Natural killer cell (primary cell): ENCODE results near the gene SLC35G1. TPM values are rescaled to one million over a fixed set of nuclear protein-coding genes. Genes with fewer than 3 reads are reported as not detected.

Experiments
- ATAC-seq, 3 donors: fragments of 150-1000 bp in 2 of 3; fragments of 200-7000 bp in 1 of 3; cut with Tn5 transposase; 1 replicate in 1 of 3; 2 replicates in 2 of 3; pipeline ENCODE4 v1.10.0; 2021; ENCODE audit warnings: mild to moderate bottlenecking in 2 of 3, moderate library complexity in 2 of 3
- DNase-seq, 2 donors: peaks; one replicate each; pipeline versions ENCODE4 v3.0.0 to v3.0.0-alpha.2; 2013 to 2021; ENCODE audit warnings: mixed read lengths in 1 of 2
- H3K27ac ChIP-seq: one replicate; pipeline ENCODE4 v1.5.1; 2013; ENCODE audit warnings: mild to moderate bottlenecking, low read length
- H3K27me3 ChIP-seq: one replicate; pipeline ENCODE4 v1.6.1; 2013; ENCODE audit warnings: low read length; ENCODE audit not compliant: control insufficient read depth, insufficient read depth
- H3K36me3 ChIP-seq: one replicate; pipeline ENCODE4 v1.6.1; 2013; ENCODE audit warnings: low read length; ENCODE audit not compliant: control insufficient read depth, insufficient read depth
- H3K4me1 ChIP-seq: one replicate; pipeline ENCODE4 v1.6.1; 2013; ENCODE audit warnings: low read length; ENCODE audit not compliant: control insufficient read depth, insufficient read depth
- H3K4me3 ChIP-seq: one replicate; pipeline ENCODE4 v1.5.1; 2013; ENCODE audit warnings: low read length
- H3K9me3 ChIP-seq: one replicate; pipeline ENCODE4 v1.6.1; 2013; ENCODE audit warnings: low read length; ENCODE audit not compliant: control insufficient read depth, insufficient read depth
- H3K27ac Mint-ChIP-seq, 2 donors: one replicate each; pipeline ENCODE4 v1.8.0; 2022; ENCODE audit warnings: mild to moderate bottlenecking in 2 of 2, mixed read lengths in 2 of 2, moderate library complexity in 1 of 2
- H3K27me3 Mint-ChIP-seq, 2 donors: one replicate each; pipeline ENCODE4 v1.8.0; 2022; ENCODE audit warnings: low read depth in 2 of 2, mixed read lengths in 2 of 2
- H3K36me3 Mint-ChIP-seq: one replicate; pipeline ENCODE4 v1.8.0; 2022; ENCODE audit warnings: mixed read lengths
- H3K4me1 Mint-ChIP-seq, 2 donors: one replicate each; pipeline ENCODE4 v1.8.0; 2022; ENCODE audit warnings: mixed read lengths in 2 of 2
- H3K4me3 Mint-ChIP-seq: one replicate; pipeline ENCODE4 v1.8.0; 2022; ENCODE audit warnings: mild to moderate bottlenecking, moderate library complexity, mixed read lengths
- H3K9me3 Mint-ChIP-seq, 2 donors: one replicate each; pipeline ENCODE4 v1.8.0; 2022; ENCODE audit warnings: mixed read lengths in 2 of 2
- WGBS: methylation state at CpG from one replicate; pipeline ENCODE4 v1.1.7; 2013; ENCODE audit warnings: missing lambda C conversion rate; ENCODE audit not compliant: insufficient coverage; 5-methylcytosine and 5-hydroxymethylcytosine counted together
- intact Hi-C: fragments of 100-400 bp; cut with micrococcal nuclease; formaldehyde crosslinking; loops from one replicate; pipeline ENCODE4 v1.14.2; 2022
- total RNA-seq, 4 donors: library from RNA; stranded (reverse); fragments of 120-200 nt in 1 of 4; gene quantifications; one replicate each; pipeline versions ENCODE4 v1.2.3 to v1.2.4, GENCODE V29; 2013 to 2022
- TF ChIP-seq, protein P1 (sequence below): fragments of 200-600 bp; IDR thresholded peaks from one replicate; pipeline ENCODE4 v1.8.0; 2022; ENCODE audit warnings: antibody characterized with exemption

Gene SLC35G1
- total RNA-seq, 3 donors from 2014 or later (not counting 1 experiment from before 2014, with no cell fraction given): 0.99 to 1.3 (median 1.1) TPM

DNA sequence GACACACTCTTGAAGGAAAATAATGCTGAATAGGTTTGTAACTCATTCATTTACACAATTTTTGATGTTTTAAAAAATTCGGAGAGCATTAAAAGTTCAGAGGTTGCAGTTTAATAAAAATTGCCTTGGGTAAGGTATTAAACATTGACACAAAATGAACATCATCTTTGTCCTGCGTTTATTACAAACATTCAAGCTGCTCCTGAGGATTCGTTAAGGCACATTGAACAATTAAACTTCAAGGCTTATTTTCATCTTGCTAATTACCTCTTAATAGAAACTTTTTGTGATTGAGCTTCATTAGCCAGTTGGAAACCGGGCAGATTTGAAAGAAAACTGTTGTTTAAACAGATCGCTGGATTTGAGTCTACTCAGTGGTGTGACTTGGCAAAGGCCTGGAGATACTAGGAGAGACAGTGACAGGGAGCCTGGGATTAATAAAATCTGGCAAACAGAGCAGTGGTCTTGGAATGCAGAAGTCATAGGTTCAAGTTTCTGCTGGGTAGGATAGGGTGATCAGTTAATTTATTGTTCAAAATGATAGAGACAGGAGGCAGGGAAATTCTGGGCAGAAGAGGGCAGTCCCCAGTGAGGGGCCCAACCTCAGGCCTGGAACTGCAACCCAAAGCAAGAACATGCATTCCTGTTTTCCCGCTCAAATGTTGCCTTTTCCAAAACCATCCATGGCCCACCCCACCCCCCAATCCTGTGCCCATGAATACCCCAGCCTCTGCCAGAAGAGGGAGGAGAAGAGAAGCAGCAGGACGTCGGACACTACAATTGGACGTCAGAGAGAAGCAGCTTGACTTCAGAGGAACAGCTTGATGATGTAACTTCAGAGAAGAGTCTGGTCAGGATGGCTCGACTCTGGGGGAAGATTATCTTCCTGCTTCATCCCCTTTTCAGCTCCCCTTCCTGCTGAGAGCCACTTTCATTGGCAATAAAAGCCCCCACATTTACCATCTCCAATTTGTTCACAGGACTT is 43.5 kb upstream of the SLC35G1 start:
- TF ChIP-seq, protein P1, sequence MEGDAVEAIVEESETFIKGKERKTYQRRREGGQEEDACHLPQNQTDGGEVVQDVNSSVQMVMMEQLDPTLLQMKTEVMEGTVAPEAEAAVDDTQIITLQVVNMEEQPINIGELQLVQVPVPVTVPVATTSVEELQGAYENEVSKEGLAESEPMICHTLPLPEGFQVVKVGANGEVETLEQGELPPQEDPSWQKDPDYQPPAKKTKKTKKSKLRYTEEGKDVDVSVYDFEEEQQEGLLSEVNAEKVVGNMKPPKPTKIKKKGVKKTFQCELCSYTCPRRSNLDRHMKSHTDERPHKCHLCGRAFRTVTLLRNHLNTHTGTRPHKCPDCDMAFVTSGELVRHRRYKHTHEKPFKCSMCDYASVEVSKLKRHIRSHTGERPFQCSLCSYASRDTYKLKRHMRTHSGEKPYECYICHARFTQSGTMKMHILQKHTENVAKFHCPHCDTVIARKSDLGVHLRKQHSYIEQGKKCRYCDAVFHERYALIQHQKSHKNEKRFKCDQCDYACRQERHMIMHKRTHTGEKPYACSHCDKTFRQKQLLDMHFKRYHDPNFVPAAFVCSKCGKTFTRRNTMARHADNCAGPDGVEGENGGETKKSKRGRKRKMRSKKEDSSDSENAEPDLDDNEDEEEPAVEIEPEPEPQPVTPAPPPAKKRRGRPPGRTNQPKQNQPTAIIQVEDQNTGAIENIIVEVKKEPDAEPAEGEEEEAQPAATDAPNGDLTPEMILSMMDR: no peak
- H3K9me3 ChIP-seq: no peaks in the 10 kb centered on the region
- H3K4me3 ChIP-seq: no peak overlapping the region
- Mint-ChIP-seq H3K27ac (no peak overlapping the region), H3K36me3 (no peaks in the 10 kb centered on the region), H3K9me3 (no peaks in the 10 kb centered on the region), H3K4me1 (no peaks in the 10 kb centered on the region), H3K4me3 (no peak overlapping the region), H3K27me3 (peaks cover 0 to 3% of the 10 kb centered on the region in 2 donors)
- H3K36me3 ChIP-seq: no peaks in the 10 kb centered on the region
- no peak for ATAC-seq
- no peaks in the 10 kb centered on the region for H3K27me3 ChIP-seq
- intact Hi-C loops: no loop called here
- H3K4me1 ChIP-seq: no peaks in the 10 kb centered on the region
- 88% methylated on average over 9 of the region's 10 CpGs for WGBS
- no peak overlapping the region for H3K27ac ChIP-seq
- DNase-seq: no peak

DNA sequence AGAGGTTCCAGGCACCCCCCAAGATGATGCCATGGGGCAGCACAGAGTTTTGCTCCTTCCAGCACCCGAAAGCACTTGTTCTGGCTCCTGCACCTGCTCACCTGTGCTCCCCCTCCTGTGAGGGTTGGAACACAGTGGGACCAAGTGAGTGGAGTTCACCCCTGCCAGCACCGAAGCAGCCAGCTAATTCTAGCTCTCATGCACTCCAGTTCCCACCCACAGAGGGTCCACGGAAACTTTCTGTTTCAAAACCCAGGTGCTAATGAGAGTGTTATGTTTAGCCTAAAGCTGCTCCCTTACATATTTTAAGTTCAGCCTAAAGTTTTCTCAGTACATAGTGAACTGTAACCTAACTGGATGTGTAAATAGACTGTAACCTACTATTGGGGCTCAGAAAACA is 42.6 kb upstream of the SLC35G1 start:
- Histone ChIP-seq H3K4me3 (no peak overlapping the region), H3K36me3 (no peaks in the 10 kb centered on the region), H3K27me3 (no peaks in the 10 kb centered on the region), H3K27ac (no peak overlapping the region), H3K4me1 (no peaks in the 10 kb centered on the region), H3K9me3 (no peaks in the 10 kb centered on the region)
- peaks cover 0 to 3% of the 10 kb centered on the region in 2 donors for H3K27me3 Mint-ChIP-seq
- H3K4me3 Mint-ChIP-seq: no peak overlapping the region
- no peaks in the 10 kb centered on the region for H3K4me1 Mint-ChIP-seq
- H3K9me3 Mint-ChIP-seq: no peaks in the 10 kb centered on the region
- TF ChIP-seq, protein P1: no peak
- H3K36me3 Mint-ChIP-seq: no peaks in the 10 kb centered on the region
- intact Hi-C loops: no loop called here
- WGBS: 92% methylated on average over 1 of the region's 3 CpGs
- DNase-seq (no peak), ATAC-seq (no peak)
- H3K27ac Mint-ChIP-seq: no peak overlapping the region

DNA sequence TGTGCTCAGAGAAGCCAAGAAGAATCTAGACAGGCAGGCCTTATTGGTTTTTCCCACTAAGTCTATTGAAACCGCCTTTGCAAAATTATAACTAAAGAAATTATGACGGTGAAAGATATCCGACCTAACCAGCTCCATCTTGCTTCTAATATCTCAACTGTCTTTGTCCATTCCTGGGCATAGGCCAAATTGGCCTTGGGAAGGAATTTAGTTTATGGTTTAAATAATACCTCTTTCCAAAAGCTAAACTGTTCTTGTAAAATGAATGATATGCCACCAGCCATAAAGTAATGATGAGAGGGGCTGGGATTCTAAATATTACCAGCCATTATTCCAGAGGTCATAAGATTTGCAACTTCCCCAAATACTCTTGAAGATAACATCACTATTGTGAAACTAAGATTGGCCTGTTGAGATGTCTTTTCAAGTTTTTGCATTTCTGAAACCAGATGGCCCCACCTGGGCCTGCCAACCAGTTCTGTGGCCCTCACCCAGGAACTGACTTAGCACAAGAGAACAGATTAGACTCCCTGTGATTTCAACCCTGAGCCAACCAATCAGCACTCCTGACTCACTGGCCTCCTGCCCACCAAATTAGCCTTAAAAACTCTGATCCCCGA is 41.2 kb upstream of the SLC35G1 start:
- Histone ChIP-seq H3K27ac (no peak overlapping the region), H3K36me3 (no peaks in the 10 kb centered on the region), H3K27me3 (no peaks in the 10 kb centered on the region), H3K4me3 (no peak overlapping the region), H3K4me1 (no peaks in the 10 kb centered on the region), H3K9me3 (no peaks in the 10 kb centered on the region)
- no peak overlapping the region for H3K4me3 Mint-ChIP-seq
- ATAC-seq (no peak), DNase-seq (no peak)
- no peaks in the 10 kb centered on the region for H3K4me1 Mint-ChIP-seq
- H3K27ac Mint-ChIP-seq: no peak overlapping the region
- no peaks in the 10 kb centered on the region for H3K36me3 Mint-ChIP-seq
- H3K27me3 Mint-ChIP-seq: peaks cover 0 to 4% of the 10 kb centered on the region in 2 donors
- no peaks in the 10 kb centered on the region for H3K9me3 Mint-ChIP-seq
- 98% methylated on average over 4 of the region's 4 CpGs for WGBS
- intact Hi-C loops: no loop called here
- TF ChIP-seq, protein P1: no peak
